Activated CD4-positive, alpha-beta memory T cell treated with anti-CD3 and anti-CD28 coated beads for 36 hours (primary cell): ENCODE results near the gene MRPL50. TPM values are rescaled to one million over a fixed set of nuclear protein-coding genes. Genes with fewer than 3 reads are reported as not detected.

Source experiments
- CTCF ChIA-PET: fragments of 350-600 bp; sonication (Branson Sonifier 250); formaldehyde crosslinking; loops from one replicate; lab custom pipeline; 2021; ENCODE audit warnings: antibody characterized with exemption, inconsistent platforms; lab: Charles Lee
- POLR2A ChIA-PET: fragments of 350-600 bp; sonication (Branson Sonifier 250); formaldehyde crosslinking; loops from one replicate; lab custom pipeline; 2021; ENCODE audit warnings: antibody characterized with exemption; lab: Charles Lee
- DNase-seq: peaks from one replicate; pipeline ENCODE4 v3.0.0-alpha.2; 2020
- H3K27ac Mint-ChIP-seq: one replicate; pipeline ENCODE4 v1.8.0; 2021; ENCODE audit warnings: mixed read lengths
- H3K27me3 Mint-ChIP-seq: one replicate; pipeline ENCODE4 v1.8.0; 2021; ENCODE audit warnings: mixed read lengths
- H3K36me3 Mint-ChIP-seq: one replicate; pipeline ENCODE4 v1.8.0; 2021; ENCODE audit warnings: mixed read lengths
- H3K4me1 Mint-ChIP-seq: one replicate; pipeline ENCODE4 v1.8.0; 2021; ENCODE audit warnings: low read depth, mixed read lengths
- H3K4me3 Mint-ChIP-seq: one replicate; pipeline ENCODE4 v1.8.0; 2021; ENCODE audit warnings: mild to moderate bottlenecking, mixed read lengths
- H3K9me3 Mint-ChIP-seq: one replicate; pipeline ENCODE4 v1.8.0; 2021; ENCODE audit warnings: mixed read lengths
- intact Hi-C: fragments of 100-400 bp; cut with micrococcal nuclease; formaldehyde crosslinking; loops from one replicate; pipeline ENCODE4 v1.15.1; 2023
- total RNA-seq, 2 experiments: library from RNA; stranded (reverse); gene quantifications; one replicate each; pipeline ENCODE4 v1.2.3, GENCODE V29; 2021

MRPL50 gene
- total RNA-seq, 2 experiments from 2014 or later = 13.3 to 13.4 TPM

- Mint-ChIP-seq H3K27me3 (peaks cover 14% of the 10 kb centered on the region), H3K4me1 (no peaks in the 10 kb centered on the region), H3K36me3 (no peaks in the 10 kb centered on the region), H3K9me3 (no peaks in the 10 kb centered on the region), H3K27ac (no peak overlapping the region), H3K4me3 (no peak overlapping the region)
- intact Hi-C loops = no loop called here
- no peak for DNase-seq
- ChIA-PET POLR2A (no interaction called here), CTCF (interaction anchor here (1.3 kb wide), 1 partner anchor 16 kb away, joined by 3 read pairs; no protein-coding TSS in a partner anchor)
Observed at GRCh38 chr9:101433229-101433628, 34.8 kb upstream of the MRPL50 start.

GRCh38 chr9:101432740-101433139 lies 34.3 kb upstream of the MRPL50 start:
- intact Hi-C loops = no loop called here
- H3K27ac Mint-ChIP-seq = no peak overlapping the region
- POLR2A ChIA-PET = no interaction called here
- no peak for DNase-seq
- H3K9me3 Mint-ChIP-seq = no peaks in the 10 kb centered on the region
- H3K27me3 Mint-ChIP-seq = peaks cover 12% of the 10 kb centered on the region
- H3K4me1 Mint-ChIP-seq = no peaks in the 10 kb centered on the region
- no peaks in the 10 kb centered on the region for H3K36me3 Mint-ChIP-seq
- CTCF ChIA-PET = interaction anchor here (1.2 to 1.3 kb wide), 3 partner anchors 16 to 45 kb away, joined by 3 to 4 read pairs (median 4); no protein-coding TSS in a partner anchor
- H3K4me3 Mint-ChIP-seq = no peak overlapping the region

- intact Hi-C loops = no loop called here
- H3K9me3 Mint-ChIP-seq = no peaks in the 10 kb centered on the region
- no peaks in the 10 kb centered on the region for H3K36me3 Mint-ChIP-seq
Observed at GRCh38 chr9:101432171-101432570, 33.8 kb upstream of the MRPL50 start.

GRCh38 chr9:101429736-101430135 lies 31.3 kb upstream of the MRPL50 start:
- intact Hi-C loops = no loop called here
- H3K27ac Mint-ChIP-seq = no peak overlapping the region
- H3K9me3 Mint-ChIP-seq = no peaks in the 10 kb centered on the region
- CTCF ChIA-PET = no interaction called here
- no peak overlapping the region for H3K4me3 Mint-ChIP-seq
- DNase-seq = no peak
- no peaks in the 10 kb centered on the region for H3K27me3 Mint-ChIP-seq
- POLR2A ChIA-PET = no interaction called here
- H3K4me1 Mint-ChIP-seq = no peaks in the 10 kb centered on the region
- no peaks in the 10 kb centered on the region for H3K36me3 Mint-ChIP-seq

More at GRCh38 chr9:101432171-101432570, 33.8 kb upstream of the MRPL50 start:
- Mint-ChIP-seq H3K27ac (no peak overlapping the region), H3K4me1 (no peaks in the 10 kb centered on the region), H3K4me3 (no peak overlapping the region), H3K27me3 (peaks cover 7% of the 10 kb centered on the region)
- no peak for DNase-seq
- ChIA-PET POLR2A (no interaction called here), CTCF (interaction anchor here (1.2 to 1.3 kb wide), 3 partner anchors 17 to 44 kb away, joined by 3 to 4 read pairs (median 4); no protein-coding TSS in a partner anchor)

- intact Hi-C loops = no loop called here
- Mint-ChIP-seq H3K9me3 (peaks cover 3% of the 10 kb centered on the region), H3K4me3 (no peak overlapping the region), H3K36me3 (peaks cover 2% of the 10 kb centered on the region), H3K4me1 (no peaks in the 10 kb centered on the region), H3K27me3 (peaks cover 2% of the 10 kb centered on the region), H3K27ac (no peak overlapping the region)
- ChIA-PET POLR2A (no interaction called here), CTCF (no interaction called here)
- DNase-seq = no peak
Observed at GRCh38 chr9:101428909-101429308, 30.5 kb upstream of the MRPL50 start.

GRCh38 chr9:101427957-101428655 lies 29.7 kb upstream of the MRPL50 start:
- Mint-ChIP-seq H3K27me3 (peaks cover 2% of the 10 kb centered on the region), H3K9me3 (peaks cover 6% of the 10 kb centered on the region), H3K4me3 (no peak overlapping the region), H3K27ac (no peak overlapping the region), H3K36me3 (peaks cover 2% of the 10 kb centered on the region), H3K4me1 (no peaks in the 10 kb centered on the region)
- ChIA-PET POLR2A (no interaction called here), CTCF (interaction anchor here (1.2 kb wide), 1 partner anchor 21 kb away, joined by 4 read pairs; no protein-coding TSS in a partner anchor)
- DNase-seq = no peak
- intact Hi-C loops = no loop called here

- intact Hi-C loops = no loop called here
- POLR2A ChIA-PET = no interaction called here
- Mint-ChIP-seq H3K4me1 (no peaks in the 10 kb centered on the region), H3K4me3 (no peak overlapping the region), H3K9me3 (peaks cover 6% of the 10 kb centered on the region), H3K27ac (no peak overlapping the region), H3K36me3 (peaks cover 2% of the 10 kb centered on the region), H3K27me3 (peaks cover 2% of the 10 kb centered on the region)
- no peak for DNase-seq
- CTCF ChIA-PET = interaction anchor here (1.2 kb wide), 1 partner anchor 22 kb away, joined by 4 read pairs; no protein-coding TSS in a partner anchor
Observed at GRCh38 chr9:101427358-101427757, 28.9 kb upstream of the MRPL50 start.

- intact Hi-C loops = no loop called here
- ChIA-PET POLR2A (no interaction called here), CTCF (no interaction called here)
- H3K36me3 Mint-ChIP-seq = peaks cover 10% of the 10 kb centered on the region
- no peak overlapping the region for H3K27ac Mint-ChIP-seq
- peaks cover 46% of the 10 kb centered on the region for H3K9me3 Mint-ChIP-seq
- H3K27me3 Mint-ChIP-seq = peaks cover 2% of the 10 kb centered on the region
- no peaks in the 10 kb centered on the region for H3K4me1 Mint-ChIP-seq
- H3K4me3 Mint-ChIP-seq = no peak overlapping the region
- DNase-seq = no peak
Observed at GRCh38 chr9:101421653-101422065, 23.2 kb upstream of the MRPL50 start.

- intact Hi-C loops = no loop called here
- Mint-ChIP-seq H3K27me3 (peaks cover 2% of the 10 kb centered on the region), H3K36me3 (peaks cover 13% of the 10 kb centered on the region), H3K4me3 (no peak overlapping the region), H3K27ac (no peak overlapping the region), H3K4me1 (no peaks in the 10 kb centered on the region), H3K9me3 (peaks cover 54% of the 10 kb centered on the region)
- ChIA-PET POLR2A (no interaction called here), CTCF (no interaction called here)
- DNase-seq = no peak
Observed at GRCh38 chr9:101419863-101420262, 21.4 kb upstream of the MRPL50 start.

- H3K27me3 Mint-ChIP-seq = no peaks in the 10 kb centered on the region
- H3K27ac Mint-ChIP-seq = no peak overlapping the region
- no peak for DNase-seq
- intact Hi-C loops = no loop called here
- H3K9me3 Mint-ChIP-seq = peaks cover 57% of the 10 kb centered on the region
- no peak overlapping the region for H3K4me3 Mint-ChIP-seq
- peaks cover 17% of the 10 kb centered on the region for H3K36me3 Mint-ChIP-seq
- POLR2A ChIA-PET = interaction anchor here (0.7 kb wide), 1 partner anchor 146 kb away, joined by 3 read pairs; no protein-coding TSS in a partner anchor
- no peaks in the 10 kb centered on the region for H3K4me1 Mint-ChIP-seq
- CTCF ChIA-PET = no interaction called here
Observed at GRCh38 chr9:101418518-101419430, 20.4 kb upstream of the MRPL50 start.

- H3K4me3 Mint-ChIP-seq = no peak overlapping the region
- no peaks in the 10 kb centered on the region for H3K4me1 Mint-ChIP-seq
- H3K27ac Mint-ChIP-seq = no peak overlapping the region
- no peak for DNase-seq
- CTCF ChIA-PET = no interaction called here
- H3K9me3 Mint-ChIP-seq = peaks cover 62% of the 10 kb centered on the region
- intact Hi-C loops = no loop called here
- no peaks in the 10 kb centered on the region for H3K27me3 Mint-ChIP-seq
- POLR2A ChIA-PET = interaction anchor here (0.7 kb wide), 1 partner anchor 147 kb away, joined by 3 read pairs; no protein-coding TSS in a partner anchor
- peaks cover 24% of the 10 kb centered on the region for H3K36me3 Mint-ChIP-seq
Observed at GRCh38 chr9:101417977-101418376, 19.6 kb upstream of the MRPL50 start.

GRCh38 chr9:101417389-101417788 lies 19.0 kb upstream of the MRPL50 start:
- intact Hi-C loops = no loop called here
- ChIA-PET POLR2A (no interaction called here), CTCF (no interaction called here)
- no peak for DNase-seq
- Mint-ChIP-seq H3K27ac (no peak overlapping the region), H3K9me3 (peaks cover 67% of the 10 kb centered on the region), H3K4me1 (no peaks in the 10 kb centered on the region), H3K36me3 (peaks cover 28% of the 10 kb centered on the region), H3K27me3 (no peaks in the 10 kb centered on the region), H3K4me3 (no peak overlapping the region)
